Thyroid gland (tissue), 4 donors: Measurements from ENCODE around the gene MME.

Source experiments
- POLR2A ChIP-seq, 2 donors: fragments of 450-650 bp; IDR thresholded peaks; one replicate each; pipeline ENCODE4 v1.6.1; 2017; ENCODE audit warnings: antibody characterized with exemption in 2 of 2, mild to moderate bottlenecking in 2 of 2, moderate library complexity in 1 of 2
- TF ChIP-seq, protein P1 (sequence below), 6 experiments: fragments of 200-600 bp in 3 of 6; fragments of 450-650 bp in 3 of 6; sonication (generic) in 3 of 6; IDR thresholded peaks; one replicate each; pipeline ENCODE4 v1.5.1; 2016 to 2019; ENCODE audit warnings: antibody characterized with exemption in 6 of 6, mild to moderate bottlenecking in 2 of 6, inconsistent platforms in 1 of 6, moderate library complexity in 1 of 6

DNA sequence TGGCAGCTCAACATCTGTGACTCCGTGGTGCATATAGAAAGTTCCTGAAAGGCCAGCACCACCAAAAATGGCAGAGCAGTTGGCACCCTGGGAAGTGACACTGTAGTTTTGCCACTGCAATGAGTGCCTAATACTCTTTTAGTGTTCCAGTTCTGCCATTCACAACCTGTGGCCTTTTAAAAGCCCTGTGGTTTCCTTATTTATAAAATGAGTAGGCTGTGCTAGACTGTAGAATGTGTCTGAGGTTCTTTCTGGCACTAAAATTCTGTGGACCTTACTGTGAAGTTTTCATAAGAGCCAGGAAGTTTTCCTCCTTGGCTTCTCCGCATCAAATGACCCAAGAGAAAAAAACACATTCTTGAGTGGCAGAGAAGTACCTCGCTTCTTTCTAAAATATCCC, 74.1 kb downstream of the MME start:
- no peak for TF ChIP-seq POLR2A (IDR thresholded peaks at IDR 0.05)
- TF ChIP-seq, protein P1, sequence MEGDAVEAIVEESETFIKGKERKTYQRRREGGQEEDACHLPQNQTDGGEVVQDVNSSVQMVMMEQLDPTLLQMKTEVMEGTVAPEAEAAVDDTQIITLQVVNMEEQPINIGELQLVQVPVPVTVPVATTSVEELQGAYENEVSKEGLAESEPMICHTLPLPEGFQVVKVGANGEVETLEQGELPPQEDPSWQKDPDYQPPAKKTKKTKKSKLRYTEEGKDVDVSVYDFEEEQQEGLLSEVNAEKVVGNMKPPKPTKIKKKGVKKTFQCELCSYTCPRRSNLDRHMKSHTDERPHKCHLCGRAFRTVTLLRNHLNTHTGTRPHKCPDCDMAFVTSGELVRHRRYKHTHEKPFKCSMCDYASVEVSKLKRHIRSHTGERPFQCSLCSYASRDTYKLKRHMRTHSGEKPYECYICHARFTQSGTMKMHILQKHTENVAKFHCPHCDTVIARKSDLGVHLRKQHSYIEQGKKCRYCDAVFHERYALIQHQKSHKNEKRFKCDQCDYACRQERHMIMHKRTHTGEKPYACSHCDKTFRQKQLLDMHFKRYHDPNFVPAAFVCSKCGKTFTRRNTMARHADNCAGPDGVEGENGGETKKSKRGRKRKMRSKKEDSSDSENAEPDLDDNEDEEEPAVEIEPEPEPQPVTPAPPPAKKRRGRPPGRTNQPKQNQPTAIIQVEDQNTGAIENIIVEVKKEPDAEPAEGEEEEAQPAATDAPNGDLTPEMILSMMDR (IDR thresholded peaks at IDR 0.05): no peak
